Tibial artery (tissue), 4 donors: Measurements from ENCODE around the gene SDHAF2.
"Not testable (repeated sequence)": the region's sequence is repeated elsewhere in the genome, so short reads cannot be mapped to it uniquely, and the experiment has no call there.

ENCODE experiments used
- DNase-seq, 2 donors: peaks; one replicate each; pipeline ENCODE4 v3.0.0-alpha.2; 2019
- H3K27ac ChIP-seq, 2 donors: fragments of 200-600 bp; sonication (generic) in 1 of 2; 1 replicate in 1 of 2; 2 replicates in 1 of 2; pipeline ENCODE4 v1.5.1; 2018 to 2019; ENCODE audit warnings: mild to moderate bottlenecking in 1 of 2
- H3K27me3 ChIP-seq, 2 donors: fragments of 200-600 bp; sonication (generic) in 1 of 2; one replicate each; pipeline versions ENCODE4 v1.5.1 to v1.6.0; 2016 to 2019
- H3K36me3 ChIP-seq, 3 donors: fragments of 200-600 bp; sonication (generic) in 2 of 3; one replicate each; pipeline ENCODE4 v1.5.1; 2016 to 2019; ENCODE audit warnings: mild to moderate bottlenecking in 2 of 3
- H3K4me1 ChIP-seq, 4 donors: fragments of 200-600 bp; sonication (generic) in 2 of 4; 1 replicate in 3 of 4; 2 replicates in 1 of 4; pipeline ENCODE4 v1.5.1; 2016 to 2019
- H3K4me3 ChIP-seq, 2 donors: fragments of 200-600 bp; sonication (generic) in 1 of 2; 1 replicate in 1 of 2; 2 replicates in 1 of 2; pipeline ENCODE4 v1.5.1; 2018 to 2019; ENCODE audit warnings: mild to moderate bottlenecking in 2 of 2
- H3K9me3 ChIP-seq, 3 donors: fragments of 200-600 bp; sonication (generic) in 1 of 3; one replicate each; pipeline ENCODE4 v1.5.1; 2016 to 2019
- CTCF ChIP-seq, 2 experiments: fragments of 200-600 bp in 1 of 2; fragments of 450-650 bp in 1 of 2; IDR thresholded peaks; one replicate each; pipeline ENCODE4 v1.5.1; 2017 to 2019; ENCODE audit warnings: antibody characterized with exemption in 2 of 2, mild to moderate bottlenecking in 1 of 2, moderate library complexity in 1 of 2
- intact Hi-C: fragments of 100-400 bp; cut with DNase I; formaldehyde crosslinking; loops from one replicate; pipeline ENCODE4 v1.15.0; 2023; ENCODE audit warnings: low total_unique reads

The SDHAF2 gene

GRCh38 chr11:61425367-61426131 lies 4.4 kb upstream of the SDHAF2 start:
- TF ChIP-seq CTCF (IDR thresholded peaks at IDR 0.05), result no peak
- intact Hi-C loops, result no loop called here

GRCh38 chr11:61429346-61429690 lies 606 bp upstream of the SDHAF2 start:
- no peaks in the 10 kb centered on the region for H3K9me3 ChIP-seq
- peaks cover 38 to 45% (median 44%) of the 10 kb centered on the region in 3 donors for H3K36me3 ChIP-seq
- peak overlapping the region; percentile 92 to 93 for H3K4me3 ChIP-seq
- peak in 1 of 2 donors; percentile 55 for DNase-seq
- peak overlapping the region; percentile 99 for H3K27ac ChIP-seq
- TF ChIP-seq CTCF (IDR thresholded peaks at IDR 0.05), result peak in 1 of 2 experiments; percentile 11
- peaks cover 0 to 49% (median 27%) of the 10 kb centered on the region in 4 donors for H3K4me1 ChIP-seq
- H3K27me3 ChIP-seq, result no peaks in the 10 kb centered on the region
- intact Hi-C loops, result no loop called here

More at GRCh38 chr11:61425367-61426131, 4.4 kb upstream of the SDHAF2 start:
- Histone ChIP-seq H3K27me3 (no peaks in the 10 kb centered on the region), H3K27ac (no peak overlapping the region), H3K4me1 (peaks cover 0 to 41% (median 14%) of the 10 kb centered on the region in 4 donors), H3K4me3 (no peak overlapping the region), H3K9me3 (no peaks in the 10 kb centered on the region), H3K36me3 (peaks cover 53 to 77% (median 64%) of the 10 kb centered on the region in 3 donors)
- DNase-seq, result no peak

GRCh38 chr11:61430839-61431238 lies 915 bp downstream of the SDHAF2 start:
- Histone ChIP-seq H3K36me3 (peaks cover 27 to 32% (median 28%) of the 10 kb centered on the region in 3 donors), H3K27ac (peak overlapping the region in 1 of 2 donors; percentile 99), H3K4me1 (peaks cover 0 to 52% (median 32%) of the 10 kb centered on the region in 4 donors), H3K4me3 (peak overlapping the region; percentile 92 to 93)
- DNase-seq, H3K27me3 ChIP-seq, intact Hi-C loops, H3K9me3 ChIP-seq: not testable (repeated sequence)

GRCh38 chr11:61437496-61437895 lies 7.6 kb downstream of the SDHAF2 start:
- Histone ChIP-seq H3K4me1 (peaks cover 0 to 17% (median 6%) of the 10 kb centered on the region in 4 donors), H3K9me3 (no peaks in the 10 kb centered on the region), H3K27me3 (no peaks in the 10 kb centered on the region), H3K27ac (no peak overlapping the region), H3K36me3 (peaks cover 25 to 63% (median 37%) of the 10 kb centered on the region in 3 donors), H3K4me3 (no peak overlapping the region)
- no peak for DNase-seq
- intact Hi-C loops, result no loop called here
- TF ChIP-seq CTCF (IDR thresholded peaks at IDR 0.05), result no peak

DNA sequence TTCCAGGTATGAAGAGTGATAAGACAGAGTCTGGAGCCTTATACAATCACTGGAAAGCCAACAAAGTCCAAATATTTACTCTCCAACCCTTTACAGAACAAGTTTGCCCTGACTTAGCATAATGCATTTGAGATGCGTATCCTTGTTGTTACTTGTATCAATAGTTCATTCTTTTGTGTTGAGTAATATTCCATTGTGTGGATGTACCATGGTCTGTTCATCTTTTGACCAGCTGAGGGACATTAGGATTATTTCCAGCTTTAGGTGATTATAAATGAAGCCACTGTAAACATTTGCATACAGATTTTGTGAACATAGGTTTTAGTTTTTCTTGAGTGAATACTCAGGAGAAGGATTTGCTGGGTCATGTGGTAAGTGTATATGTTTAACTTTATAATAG lies 9.7 kb downstream of the SDHAF2 start:
- Histone ChIP-seq H3K9me3 (no peaks in the 10 kb centered on the region), H3K4me3 (no peak overlapping the region), H3K27ac (no peak overlapping the region), H3K36me3 (peaks cover 35 to 84% (median 37%) of the 10 kb centered on the region in 3 donors), H3K4me1 (peaks cover 0 to 17% (median 6%) of the 10 kb centered on the region in 4 donors), H3K27me3 (no peaks in the 10 kb centered on the region)
- TF ChIP-seq CTCF (IDR thresholded peaks at IDR 0.05), result no peak
- DNase-seq, result no peak
- intact Hi-C loops, result no loop called here

GRCh38 chr11:61442616-61443015 lies 12.7 kb downstream of the SDHAF2 start:
- no peak for TF ChIP-seq CTCF (IDR thresholded peaks at IDR 0.05)
- DNase-seq, result no peak
- Histone ChIP-seq H3K36me3 (peaks cover 35 to 92% (median 40%) of the 10 kb centered on the region in 3 donors), H3K4me1 (peaks cover 0 to 26% (median 16%) of the 10 kb centered on the region in 4 donors), H3K4me3 (no peak overlapping the region), H3K27ac (no peak overlapping the region), H3K9me3 (no peaks in the 10 kb centered on the region), H3K27me3 (no peaks in the 10 kb centered on the region)
- intact Hi-C loops, result no loop called here
